ENCODE measurements around the gene DHRS11.

DNA sequence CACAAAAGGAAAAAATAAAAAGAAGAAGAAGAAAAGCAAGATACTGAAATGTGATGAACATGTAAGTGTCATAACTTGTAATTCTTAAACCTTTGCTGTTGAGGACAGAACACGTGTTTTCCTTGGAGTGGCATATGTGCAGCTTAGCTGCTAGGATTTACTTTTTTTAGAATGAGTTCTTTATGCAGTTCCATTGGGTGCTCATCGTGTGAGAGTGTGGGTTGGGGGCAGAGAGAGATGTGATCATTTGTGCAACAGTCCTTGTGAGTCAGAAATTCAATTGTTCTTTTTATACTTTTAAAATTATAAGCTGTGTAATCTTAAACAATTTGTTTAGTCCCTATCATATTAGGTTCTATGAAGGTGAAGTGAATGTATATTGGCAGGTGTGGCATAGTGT, 5.5 kb upstream of the DHRS11 start:
- TF ChIP-seq, protein P1, sequence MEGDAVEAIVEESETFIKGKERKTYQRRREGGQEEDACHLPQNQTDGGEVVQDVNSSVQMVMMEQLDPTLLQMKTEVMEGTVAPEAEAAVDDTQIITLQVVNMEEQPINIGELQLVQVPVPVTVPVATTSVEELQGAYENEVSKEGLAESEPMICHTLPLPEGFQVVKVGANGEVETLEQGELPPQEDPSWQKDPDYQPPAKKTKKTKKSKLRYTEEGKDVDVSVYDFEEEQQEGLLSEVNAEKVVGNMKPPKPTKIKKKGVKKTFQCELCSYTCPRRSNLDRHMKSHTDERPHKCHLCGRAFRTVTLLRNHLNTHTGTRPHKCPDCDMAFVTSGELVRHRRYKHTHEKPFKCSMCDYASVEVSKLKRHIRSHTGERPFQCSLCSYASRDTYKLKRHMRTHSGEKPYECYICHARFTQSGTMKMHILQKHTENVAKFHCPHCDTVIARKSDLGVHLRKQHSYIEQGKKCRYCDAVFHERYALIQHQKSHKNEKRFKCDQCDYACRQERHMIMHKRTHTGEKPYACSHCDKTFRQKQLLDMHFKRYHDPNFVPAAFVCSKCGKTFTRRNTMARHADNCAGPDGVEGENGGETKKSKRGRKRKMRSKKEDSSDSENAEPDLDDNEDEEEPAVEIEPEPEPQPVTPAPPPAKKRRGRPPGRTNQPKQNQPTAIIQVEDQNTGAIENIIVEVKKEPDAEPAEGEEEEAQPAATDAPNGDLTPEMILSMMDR (IDR thresholded peaks at IDR 0.05), result no peak
- TF ChIP-seq POLR2A (IDR thresholded peaks at IDR 0.05), result no peak
